ENCODE data around the gene FUT8. TPM values are rescaled to one million over a fixed set of nuclear protein-coding genes. Genes with fewer than 3 reads are reported as not detected.

FUT8 gene
- total and polyA plus RNA-seq, 4 donors, result 1.1 to 14.1 (median 4.0) TPM

- WGBS, result 88% methylated on average over 5 of the region's 5 CpGs
- no peak overlapping the region for H3K27ac ChIP-seq (ENCODE audit: low read depth in 1 of 2, low read length in 2 of 2)
- H3K36me3 ChIP-seq (ENCODE audit: control insufficient read depth in 4 of 4, insufficient read depth in 3 of 4, low read depth in 1 of 4, low read length in 3 of 4), result no peaks in the 10 kb centered on the region
- H3K27me3 ChIP-seq (ENCODE audit: control insufficient read depth in 4 of 4, insufficient read depth in 4 of 4, low read length in 3 of 4), result no peaks in the 10 kb centered on the region
- TF ChIP-seq, protein P1, sequence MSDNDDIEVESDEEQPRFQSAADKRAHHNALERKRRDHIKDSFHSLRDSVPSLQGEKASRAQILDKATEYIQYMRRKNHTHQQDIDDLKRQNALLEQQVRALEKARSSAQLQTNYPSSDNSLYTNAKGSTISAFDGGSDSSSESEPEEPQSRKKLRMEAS (IDR thresholded peaks at IDR 0.05), result no peak
- TF ChIP-seq, protein P2, sequence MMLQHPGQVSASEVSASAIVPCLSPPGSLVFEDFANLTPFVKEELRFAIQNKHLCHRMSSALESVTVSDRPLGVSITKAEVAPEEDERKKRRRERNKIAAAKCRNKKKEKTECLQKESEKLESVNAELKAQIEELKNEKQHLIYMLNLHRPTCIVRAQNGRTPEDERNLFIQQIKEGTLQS (IDR thresholded peaks at IDR 0.05), result no peak
- TF ChIP-seq REST (IDR thresholded peaks at IDR 0.05), result no peak
- no peak for TF ChIP-seq FOXA1 (IDR thresholded peaks at IDR 0.05)
- H3K9ac ChIP-seq (ENCODE audit: low read depth in 1 of 2, low read length in 2 of 2), result no peak overlapping the region
- no peaks in the 10 kb centered on the region for H3K9me3 ChIP-seq (ENCODE audit: control insufficient read depth in 4 of 4, low read length in 3 of 4)
- H3K4me1 ChIP-seq (ENCODE audit: control insufficient read depth in 4 of 4, insufficient read depth in 4 of 4, low read length in 3 of 4), result no peaks in the 10 kb centered on the region
- DNase-seq (ENCODE audit: low spot score), result no peak
- H3K4me3 ChIP-seq (ENCODE audit: low read depth in 1 of 3, low read length in 3 of 3), result no peak overlapping the region
Measured at GRCh38 chr14:65622703-65623102, 210.2 kb downstream of the FUT8 start.

DNA sequence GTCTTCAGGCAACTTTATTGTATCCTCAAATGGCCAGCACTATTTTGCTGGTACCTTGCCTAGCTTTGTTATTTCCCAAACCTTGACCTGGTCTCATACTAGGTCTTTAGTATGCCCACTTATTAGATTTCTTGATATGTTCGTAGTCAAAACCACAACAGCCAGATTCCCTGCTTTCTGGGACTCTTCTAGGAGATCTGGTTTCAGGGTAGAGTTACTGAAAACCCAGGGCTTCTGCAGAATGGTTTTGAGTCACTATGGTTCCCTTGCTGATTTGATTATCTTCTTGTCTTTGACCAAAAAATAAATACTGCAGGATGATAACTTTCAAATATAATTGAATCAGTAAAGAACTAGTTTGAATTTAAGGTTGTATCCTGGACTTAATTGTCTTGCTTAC lies 211.2 kb downstream of the FUT8 start:
- Histone ChIP-seq H3K9me3 (ENCODE audit: control insufficient read depth in 4 of 4, low read length in 3 of 4) (no peaks in the 10 kb centered on the region), H3K4me3 (ENCODE audit: low read depth in 1 of 3, low read length in 3 of 3) (no peak overlapping the region), H3K9ac (ENCODE audit: low read depth in 1 of 2, low read length in 2 of 2) (no peak overlapping the region), H3K27me3 (ENCODE audit: control insufficient read depth in 4 of 4, insufficient read depth in 4 of 4, low read length in 3 of 4) (no peaks in the 10 kb centered on the region), H3K27ac (ENCODE audit: low read depth in 1 of 2, low read length in 2 of 2) (no peak overlapping the region), H3K4me1 (ENCODE audit: control insufficient read depth in 4 of 4, insufficient read depth in 4 of 4, low read length in 3 of 4) (no peaks in the 10 kb centered on the region), H3K36me3 (ENCODE audit: control insufficient read depth in 4 of 4, insufficient read depth in 3 of 4, low read depth in 1 of 4, low read length in 3 of 4) (no peaks in the 10 kb centered on the region)
- TF ChIP-seq RAD21 (IDR thresholded peaks at IDR 0.05) (no peak), HNF4G (IDR thresholded peaks at IDR 0.05) (no peak), EGR1 (IDR thresholded peaks at IDR 0.05; ENCODE audit: low read depth in 2 of 2) (no peak), REST (IDR thresholded peaks at IDR 0.05) (no peak)
- TF ChIP-seq, protein P1 (IDR thresholded peaks at IDR 0.05), result no peak
- TF ChIP-seq, protein P3, sequence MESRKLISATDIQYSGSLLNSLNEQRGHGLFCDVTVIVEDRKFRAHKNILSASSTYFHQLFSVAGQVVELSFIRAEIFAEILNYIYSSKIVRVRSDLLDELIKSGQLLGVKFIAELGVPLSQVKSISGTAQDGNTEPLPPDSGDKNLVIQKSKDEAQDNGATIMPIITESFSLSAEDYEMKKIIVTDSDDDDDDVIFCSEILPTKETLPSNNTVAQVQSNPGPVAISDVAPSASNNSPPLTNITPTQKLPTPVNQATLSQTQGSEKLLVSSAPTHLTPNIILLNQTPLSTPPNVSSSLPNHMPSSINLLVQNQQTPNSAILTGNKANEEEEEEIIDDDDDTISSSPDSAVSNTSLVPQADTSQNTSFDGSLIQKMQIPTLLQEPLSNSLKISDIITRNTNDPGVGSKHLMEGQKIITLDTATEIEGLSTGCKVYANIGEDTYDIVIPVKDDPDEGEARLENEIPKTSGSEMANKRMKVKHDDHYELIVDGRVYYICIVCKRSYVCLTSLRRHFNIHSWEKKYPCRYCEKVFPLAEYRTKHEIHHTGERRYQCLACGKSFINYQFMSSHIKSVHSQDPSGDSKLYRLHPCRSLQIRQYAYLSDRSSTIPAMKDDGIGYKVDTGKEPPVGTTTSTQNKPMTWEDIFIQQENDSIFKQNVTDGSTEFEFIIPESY (IDR thresholded peaks at IDR 0.05), result no peak
- no peak for DNase-seq (ENCODE audit: low spot score)
- WGBS, result 89% methylated on average over 1 of the region's 1 CpG

Data from liver (tissue), 9 donors.